ENCODE results near the gene OR8B4.

DNA sequence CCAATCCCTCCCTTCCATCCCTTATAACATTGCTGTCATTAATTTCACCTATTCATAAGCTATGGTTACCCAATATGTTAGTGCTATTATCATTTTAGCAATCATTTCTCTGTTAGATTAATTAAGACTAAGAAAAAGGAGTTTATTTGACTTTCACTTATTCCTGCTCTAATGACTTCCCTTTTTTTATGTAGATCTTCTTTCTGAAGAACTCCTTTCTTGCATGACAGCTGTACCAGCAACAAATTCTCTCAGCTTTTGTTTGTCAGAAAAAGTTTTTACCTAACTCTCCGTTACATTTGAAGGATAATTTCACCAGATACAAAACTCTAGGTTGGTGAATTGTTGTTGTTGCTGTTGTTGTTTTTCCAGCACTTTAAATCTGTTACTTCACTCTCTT lies 49.4 kb upstream of the OR8B4 start:
- no peak for TF ChIP-seq EZH2 (IDR thresholded peaks at IDR 0.05; ENCODE audit: borderline replicate concordance, insufficient read depth, low read depth, low read length, poor library complexity, severe bottlenecking)
- TF ChIP-seq, protein P1, sequence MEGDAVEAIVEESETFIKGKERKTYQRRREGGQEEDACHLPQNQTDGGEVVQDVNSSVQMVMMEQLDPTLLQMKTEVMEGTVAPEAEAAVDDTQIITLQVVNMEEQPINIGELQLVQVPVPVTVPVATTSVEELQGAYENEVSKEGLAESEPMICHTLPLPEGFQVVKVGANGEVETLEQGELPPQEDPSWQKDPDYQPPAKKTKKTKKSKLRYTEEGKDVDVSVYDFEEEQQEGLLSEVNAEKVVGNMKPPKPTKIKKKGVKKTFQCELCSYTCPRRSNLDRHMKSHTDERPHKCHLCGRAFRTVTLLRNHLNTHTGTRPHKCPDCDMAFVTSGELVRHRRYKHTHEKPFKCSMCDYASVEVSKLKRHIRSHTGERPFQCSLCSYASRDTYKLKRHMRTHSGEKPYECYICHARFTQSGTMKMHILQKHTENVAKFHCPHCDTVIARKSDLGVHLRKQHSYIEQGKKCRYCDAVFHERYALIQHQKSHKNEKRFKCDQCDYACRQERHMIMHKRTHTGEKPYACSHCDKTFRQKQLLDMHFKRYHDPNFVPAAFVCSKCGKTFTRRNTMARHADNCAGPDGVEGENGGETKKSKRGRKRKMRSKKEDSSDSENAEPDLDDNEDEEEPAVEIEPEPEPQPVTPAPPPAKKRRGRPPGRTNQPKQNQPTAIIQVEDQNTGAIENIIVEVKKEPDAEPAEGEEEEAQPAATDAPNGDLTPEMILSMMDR (IDR thresholded peaks at IDR 0.05): no peak

Measured in B cell (primary cell).